ENCODE results near the gene DVL1. TPM values are rescaled to one million over a fixed set of nuclear protein-coding genes. Genes with fewer than 3 reads are reported as not detected.

The DVL1 gene
- total and polyA plus RNA-seq, 2 of the 13 experiments (the other 11 are each of a cell fraction or from before 2014, with no cell fraction given): 30.8 to 60.4 TPM

GRCh38 chr1:1307923-1308755 lies 41.1 kb downstream of the DVL1 start, which contains the start of the genes ACAP3 and PUSL1 (continued):
- TF ChIP-seq SNAPC4 (CRISPR knock-in tag; IDR thresholded peaks at IDR 0.05) (no peak), ATF7-NPFF (CRISPR knock-in tag; IDR thresholded peaks at IDR 0.05; ENCODE audit: low read depth) (0 out of 2 replicates have a peak, but pooled peaks have one; percentile 47), KLF12 (CRISPR knock-in tag; IDR thresholded peaks at IDR 0.05; ENCODE audit: borderline replicate concordance) (peak; percentile 34; the same call in 1 of the 2 replicates), E2F2 (CRISPR knock-in tag; IDR thresholded peaks at IDR 0.05; ENCODE audit: borderline replicate concordance) (peak; percentile 59; the same call in 1 of the 2 replicates), GMEB1 (CRISPR knock-in tag; IDR thresholded peaks at IDR 0.05; ENCODE audit: borderline replicate concordance) (peak; percentile 72), REPIN1 (CRISPR knock-in tag; IDR thresholded peaks at IDR 0.05; ENCODE audit: borderline replicate concordance, low read depth) (peak; percentile 55; the same call in 1 of the 2 replicates), TAF15 (IDR thresholded peaks at IDR 0.05; ENCODE audit: low read depth, low read length, poor library complexity, severe bottlenecking) (no peak), ZNF773 (CRISPR knock-in tag; IDR thresholded peaks at IDR 0.05; ENCODE audit: borderline replicate concordance) (0 out of 2 replicates have a peak, but pooled peaks have one; percentile 36), RARA (CRISPR knock-in tag; IDR thresholded peaks at IDR 0.05) (no peak), KDM5A (IDR thresholded peaks at IDR 0.05; ENCODE audit: borderline replicate concordance, low read length) (peak; percentile 39; the same call in 1 of the 2 replicates), HNF4G (IDR thresholded peaks at IDR 0.05; ENCODE audit: borderline replicate concordance, low read depth, low read length) (peak; percentile 24; the same call in 1 of the 2 replicates), HNF4G (CRISPR knock-in tag; IDR thresholded peaks at IDR 0.05; ENCODE audit: borderline replicate concordance, low read depth) (no peak; the same call in 1 of the 2 replicates)

Data from HepG2 (cell line).